ENCODE data around the gene RMI2.
A peak's percentile ranks its signal among the peaks of the same experiment; 100 is the strongest.

The RMI2 gene

DNA sequence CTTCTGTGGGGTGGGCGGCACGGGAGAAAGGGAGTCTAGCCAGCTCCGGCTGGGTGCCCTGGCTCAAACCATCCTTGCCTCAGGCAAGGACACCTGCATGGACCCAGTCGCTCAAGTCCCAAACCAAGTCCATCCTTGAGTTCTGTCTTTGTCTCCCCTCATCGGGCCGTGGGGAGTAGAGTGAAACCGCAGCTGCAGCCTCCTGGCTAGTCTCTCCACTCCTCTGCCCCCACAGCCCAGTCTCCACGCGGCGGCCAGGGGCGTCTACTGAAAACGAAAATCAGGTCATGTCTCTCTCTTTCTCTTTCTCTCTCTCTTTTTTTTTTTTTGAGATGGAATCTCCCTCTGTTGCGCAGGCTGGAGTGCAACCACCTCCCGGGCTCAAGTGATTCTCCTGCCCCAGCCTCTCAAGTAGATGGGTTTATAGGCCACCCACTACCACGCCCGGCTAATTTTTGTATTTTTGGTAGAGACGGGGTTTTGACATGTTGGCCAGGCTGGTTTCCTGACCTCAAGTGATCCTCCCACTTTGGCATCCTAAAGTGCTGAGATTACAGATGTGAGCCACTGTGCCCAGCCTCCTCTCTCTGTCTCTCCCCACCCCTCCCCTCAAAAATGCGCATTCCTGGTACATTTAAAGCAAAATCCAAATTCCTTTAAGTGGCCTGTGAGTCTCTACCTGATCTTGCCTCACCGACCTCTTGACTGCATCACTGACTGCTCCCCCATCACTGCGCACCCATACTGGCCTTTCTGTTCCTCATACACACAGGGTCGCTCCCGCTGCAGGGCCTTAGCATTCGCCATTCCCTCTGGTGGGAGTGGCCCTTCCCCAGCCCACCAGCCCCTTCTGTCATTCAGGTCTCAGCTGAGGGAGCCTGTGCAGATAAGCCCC lies 17.7 kb upstream of the RMI2 start:
- DNase-seq (ENCODE audit: low read depth, low spot score): no peak

GRCh38 chr16:11328172-11329070 lies 16.8 kb upstream of the RMI2 start:
- peak; percentile 19 for DNase-seq (ENCODE audit: low read depth, low spot score)

- DNase-seq (ENCODE audit: low read depth, low spot score): no peak
These were observed 16.2 kb upstream of the RMI2 start for GRCh38 chr16:11329071-11329491.

DNA sequence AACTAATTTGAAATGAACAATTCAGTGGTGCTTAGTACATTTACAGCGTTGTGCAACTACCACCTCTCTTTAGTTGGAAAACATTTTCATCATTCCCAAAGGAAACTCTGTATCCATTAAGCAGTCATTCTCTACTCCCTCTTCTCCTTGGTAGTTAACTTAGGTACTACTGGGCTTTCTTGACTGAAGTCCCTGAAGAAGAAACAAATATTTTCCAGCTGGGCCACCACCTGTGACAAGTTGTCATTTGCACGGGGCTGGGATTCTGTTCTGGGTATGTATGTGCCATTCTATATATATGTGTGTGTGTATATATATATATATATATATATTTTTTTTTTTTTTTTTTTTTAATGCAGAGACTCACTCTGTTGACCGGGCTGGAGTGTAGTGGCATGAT lies 15.4 kb upstream of the RMI2 start:
- no peak for DNase-seq (ENCODE audit: low read depth, low spot score)

DNA sequence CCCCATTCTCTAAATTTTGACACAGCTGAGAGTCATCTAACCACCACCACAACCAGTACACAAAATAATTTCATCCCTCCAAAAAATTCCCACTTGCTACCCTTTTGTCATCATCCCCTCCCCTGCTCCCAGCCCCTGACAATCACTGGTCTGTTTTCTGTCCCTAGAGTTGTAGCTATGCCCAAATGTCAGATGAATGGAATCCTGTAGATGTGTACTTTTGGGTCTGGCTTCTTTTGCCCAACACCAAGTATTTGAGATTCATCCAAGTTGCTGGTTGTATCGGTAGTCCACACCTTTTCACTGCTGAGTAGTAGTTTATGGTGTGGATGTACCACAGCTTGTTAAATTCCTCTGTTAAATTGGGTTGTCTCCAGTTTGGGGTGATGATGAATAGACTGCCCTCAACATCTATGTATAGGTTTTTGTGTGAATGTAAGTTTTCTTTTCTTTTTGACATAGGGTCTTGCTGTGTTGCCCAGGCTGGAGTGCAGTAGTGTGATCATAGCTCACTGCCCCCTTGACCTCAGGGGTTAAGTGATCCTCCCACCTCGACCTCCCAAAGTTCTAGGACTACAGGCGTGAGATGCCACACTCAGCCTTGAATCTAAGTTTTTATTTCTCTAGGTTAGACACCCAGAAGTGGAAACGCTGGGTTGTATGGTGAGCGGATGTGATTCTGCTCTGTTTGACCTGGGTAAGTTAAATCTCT lies 14.6 kb upstream of the RMI2 start:
- DNase-seq (ENCODE audit: low read depth, low spot score): no peak

DNA sequence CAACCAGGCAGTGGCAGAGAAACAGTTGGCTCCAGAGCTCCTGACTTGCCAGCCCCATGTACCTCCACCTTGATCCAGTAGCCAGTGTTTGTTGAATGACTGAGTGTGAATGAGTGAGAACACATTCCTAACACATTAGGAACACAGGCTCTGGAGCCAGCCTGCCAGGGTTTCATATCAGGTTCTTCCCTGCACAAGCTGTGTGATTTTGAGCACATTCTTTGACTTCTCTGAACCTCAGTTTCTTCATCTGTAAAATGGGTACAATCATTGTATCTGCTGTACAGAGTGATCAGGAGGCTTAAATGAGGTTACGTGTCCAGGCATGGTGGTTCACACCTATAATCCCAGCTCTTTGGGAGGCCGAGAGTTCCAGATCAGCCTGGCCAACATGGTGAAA lies 13.3 kb upstream of the RMI2 start:
- no peak for DNase-seq (ENCODE audit: low read depth, low spot score)

DNA sequence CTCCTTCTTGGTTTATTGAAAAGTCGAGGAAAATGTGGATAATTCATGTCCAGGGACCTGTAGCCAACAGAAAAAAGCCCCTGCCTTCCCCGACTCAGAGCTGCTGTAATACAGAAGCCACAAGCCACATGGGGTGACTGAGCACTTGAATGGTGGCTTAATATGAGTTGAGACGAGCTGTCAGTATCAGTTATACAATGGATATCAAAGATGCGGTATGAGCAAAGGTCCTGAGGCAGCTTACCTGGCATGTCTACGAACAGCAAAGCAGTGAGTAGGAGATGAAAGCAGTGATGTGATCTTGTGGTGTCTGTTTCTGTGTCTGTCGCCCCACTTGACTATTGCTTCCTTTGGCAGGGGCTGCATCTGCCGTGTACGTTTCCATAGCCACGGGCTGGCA lies 12.2 kb upstream of the RMI2 start:
- DNase-seq (ENCODE audit: low read depth, low spot score): no peak

DNA sequence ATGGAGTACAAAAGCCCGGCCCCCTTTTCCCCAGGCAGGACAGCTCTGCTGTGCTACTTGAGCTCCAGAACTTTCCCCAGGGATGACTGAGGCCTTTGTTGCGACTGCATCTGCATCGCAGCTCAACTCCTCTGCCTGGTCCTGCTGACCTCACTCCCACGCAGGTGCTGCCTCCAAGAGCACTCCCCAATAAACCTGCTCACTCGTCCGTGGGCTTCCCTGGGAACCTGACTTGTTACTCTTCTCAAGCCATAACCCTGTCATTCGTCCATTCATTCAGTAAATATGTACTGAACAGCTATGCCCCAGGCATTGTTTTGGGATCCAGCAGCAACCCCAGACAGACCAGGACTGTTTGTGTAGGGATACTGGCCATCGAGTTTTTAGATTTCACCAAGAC lies 11.6 kb upstream of the RMI2 start:
- DNase-seq (ENCODE audit: low read depth, low spot score): no peak

DNA sequence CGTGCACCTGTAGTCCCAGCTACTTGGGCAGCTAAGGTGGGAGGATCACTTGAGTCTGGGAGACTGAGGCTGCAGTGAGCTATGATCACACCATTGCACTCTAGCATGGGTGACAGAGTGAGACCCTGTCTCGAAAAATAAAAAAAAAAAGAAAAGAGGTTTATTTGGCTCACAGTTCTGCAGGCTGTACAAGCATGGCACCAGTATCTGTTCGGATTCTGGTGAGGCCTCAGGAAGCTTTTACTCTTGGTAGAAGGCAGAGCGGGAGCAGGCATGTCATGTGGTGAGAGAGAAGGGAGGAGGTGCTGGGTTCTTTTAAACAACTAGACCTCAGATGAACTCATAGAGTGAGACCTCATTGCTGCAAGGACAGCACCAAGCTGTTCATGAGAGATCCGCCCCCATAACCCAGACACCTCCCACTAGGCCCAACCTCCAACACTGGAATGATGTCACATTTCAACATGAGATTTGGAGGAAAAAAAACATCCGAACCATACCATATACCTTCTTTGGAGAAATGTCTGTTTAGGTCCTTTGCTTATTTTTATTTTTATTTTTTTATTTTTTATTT lies 10.3 kb upstream of the RMI2 start:
- DNase-seq (ENCODE audit: low read depth, low spot score): no peak

GRCh38 chr16:11339075-11339474 lies 6.2 kb upstream of the RMI2 start:
- no peak for DNase-seq (ENCODE audit: low read depth, low spot score)

GRCh38 chr16:11340710-11341109 lies 4.5 kb upstream of the RMI2 start:
- DNase-seq (ENCODE audit: low read depth, low spot score): no peak

DNA sequence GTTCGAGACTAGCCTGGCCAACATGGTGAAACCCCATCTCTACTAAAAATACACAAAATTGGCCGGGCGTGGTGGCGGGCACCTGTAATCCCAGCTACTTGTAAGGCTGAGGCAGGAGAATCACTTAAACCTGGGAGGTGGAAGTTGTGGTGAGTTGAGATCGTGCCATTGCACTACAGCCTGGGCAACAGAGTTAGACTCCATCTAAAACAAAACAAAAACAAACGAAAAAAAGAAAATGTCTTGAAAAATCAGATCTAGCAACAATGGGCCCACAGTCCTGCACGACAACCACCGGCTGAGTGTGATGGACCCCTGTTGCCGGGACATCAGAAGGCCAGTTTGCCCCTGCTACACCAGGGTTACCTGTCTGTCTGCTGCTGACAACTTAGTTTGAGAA lies 3.9 kb upstream of the RMI2 start:
- DNase-seq (ENCODE audit: low read depth, low spot score): no peak

DNA sequence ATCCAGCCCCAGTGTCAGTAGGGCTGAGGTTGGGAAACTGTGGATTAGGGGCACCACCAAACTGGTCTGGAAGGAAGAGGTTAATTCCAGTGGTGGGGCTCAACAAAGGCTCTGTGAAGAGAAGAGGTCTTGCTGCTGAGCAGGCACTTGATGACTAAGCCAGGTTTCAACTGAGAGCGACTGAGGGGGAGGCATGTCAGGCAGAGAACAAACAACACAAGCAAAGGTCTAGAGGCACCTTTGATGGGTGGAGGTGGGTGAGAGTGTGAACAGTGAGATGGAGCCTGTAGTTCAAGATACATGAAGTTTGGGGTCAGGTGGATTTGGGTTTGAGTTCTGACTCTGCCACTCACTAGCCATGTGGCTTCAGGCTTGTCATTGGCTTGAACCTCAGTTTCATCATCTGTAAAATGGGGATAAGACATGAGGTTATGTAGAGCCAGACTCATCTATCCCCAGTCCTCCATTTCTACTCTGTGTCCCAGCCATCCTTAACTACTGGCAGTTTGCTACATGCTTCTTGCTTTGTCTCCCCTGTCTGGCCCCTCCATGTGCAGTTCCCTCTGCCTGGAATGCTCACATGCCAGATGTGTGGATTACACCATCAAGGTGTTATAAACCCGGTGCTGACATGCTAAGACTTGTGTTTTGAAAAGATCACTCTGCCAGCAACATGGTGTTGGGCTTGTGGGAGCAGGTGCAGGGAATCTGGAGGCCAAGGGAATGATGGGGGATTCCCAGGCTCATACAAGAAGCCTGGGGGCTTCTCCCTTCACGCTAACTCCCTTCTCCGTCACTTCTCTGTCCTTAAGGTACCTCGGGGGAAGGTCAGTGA lies 3.0 kb upstream of the RMI2 start:
- DNase-seq (ENCODE audit: low read depth, low spot score): no peak

GRCh38 chr16:11346700-11347319 lies 1.6 kb downstream of the RMI2 start:
- no peak for DNase-seq (ENCODE audit: low read depth, low spot score)

GRCh38 chr16:11347831-11348230 lies 2.6 kb downstream of the RMI2 start:
- DNase-seq (ENCODE audit: low read depth, low spot score): no peak

- no peak for DNase-seq (ENCODE audit: low read depth, low spot score)
These were observed 3.7 kb downstream of the RMI2 start for GRCh38 chr16:11348737-11349598.

DNA sequence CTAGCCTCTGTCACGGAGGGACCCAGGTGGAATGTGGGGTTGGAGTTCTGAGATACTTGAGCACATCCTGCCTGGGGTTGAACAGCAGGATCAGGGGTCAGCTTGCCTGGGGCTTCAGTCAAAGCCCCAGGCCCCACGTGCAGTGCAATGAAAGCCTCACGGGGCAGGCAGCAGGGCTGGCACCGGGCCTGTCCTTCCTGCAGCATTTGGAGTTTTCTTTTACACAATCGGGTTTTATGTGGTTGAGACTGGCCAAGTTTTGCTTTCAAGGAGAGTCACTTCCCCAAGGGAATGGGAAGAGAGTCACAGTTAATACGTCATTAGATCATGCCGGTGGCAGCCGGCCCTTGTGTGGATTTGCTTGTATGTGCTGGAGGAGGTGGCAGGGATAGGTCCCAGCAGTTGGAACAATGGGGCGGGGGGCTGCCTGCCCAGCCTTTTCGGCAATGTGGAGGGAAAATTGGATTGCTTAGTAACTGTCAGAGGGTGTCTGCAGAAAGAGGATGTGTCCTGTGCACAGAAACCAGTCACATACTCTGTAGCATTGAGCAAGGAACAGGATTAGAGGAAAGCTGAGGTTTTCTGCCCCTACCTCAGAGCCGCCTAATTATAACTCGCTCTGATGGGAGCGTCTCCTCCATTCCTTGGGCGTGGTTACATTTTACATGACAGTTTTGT lies 4.5 kb downstream of the RMI2 start:
- DNase-seq (ENCODE audit: low read depth, low spot score): no peak

DNA sequence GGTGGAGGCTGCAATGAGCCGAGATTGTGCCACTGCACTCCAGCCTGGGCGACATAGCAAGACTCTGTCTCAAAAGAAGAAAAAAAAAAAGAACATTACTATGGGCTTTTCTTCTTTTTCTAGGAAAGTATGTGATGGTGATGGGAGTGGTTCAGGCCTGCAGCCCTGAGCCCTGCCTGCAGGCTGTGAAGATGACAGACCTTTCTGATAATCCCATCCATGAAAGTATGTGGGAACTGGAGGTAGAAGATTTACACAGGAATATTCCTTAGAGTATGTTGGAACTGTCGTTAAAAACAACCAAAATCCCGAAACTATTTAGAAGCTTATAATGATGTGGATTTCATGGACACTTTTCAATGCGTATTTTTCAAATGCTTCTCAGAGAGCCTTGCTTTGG lies 5.3 kb downstream of the RMI2 start:
- no peak for DNase-seq (ENCODE audit: low read depth, low spot score)

DNA sequence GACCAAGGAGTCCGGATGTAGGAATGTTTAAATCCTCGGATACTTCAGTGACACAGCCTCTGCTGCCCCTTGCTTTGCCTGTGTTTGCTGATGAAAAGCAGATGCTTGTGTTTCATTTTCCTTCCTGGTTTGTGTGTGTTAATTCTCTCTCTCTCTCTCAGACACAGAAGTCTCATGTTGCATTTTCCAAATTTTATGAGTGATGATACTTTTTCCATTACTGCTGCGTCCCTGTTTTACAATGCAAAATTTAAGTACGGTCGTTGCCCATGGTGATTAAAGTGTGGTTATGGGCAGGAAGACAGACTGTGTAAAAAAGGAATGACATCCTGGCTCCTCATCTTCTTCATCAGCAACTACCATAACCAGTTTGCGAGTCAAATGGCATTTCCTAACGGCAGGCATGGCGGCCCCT lies 5.7 kb downstream of the RMI2 start:
- no peak for DNase-seq (ENCODE audit: low read depth, low spot score)

Data from activated CD4-positive, CD25-positive, alpha-beta regulatory T cell treated with anti-CD3 and anti-CD28 coated beads, Interleukin-2, amount 50 U/mL, for 16 hours (primary cell).